ENCODE results near the gene RALGPS1.
"Not testable (repeated sequence)": the region's sequence is repeated elsewhere in the genome, so short reads cannot be mapped to it uniquely, and the experiment has no call there.

RALGPS1 gene

GRCh38 chr9:126991183-126991582 is 76.6 kb downstream of the RALGPS1 start:
- no peak for DNase-seq

GRCh38 chr9:126992427-126992826 is 77.8 kb downstream of the RALGPS1 start:
- DNase-seq = no peak

- no peak for DNase-seq
These were observed 84.9 kb downstream of the RALGPS1 start for GRCh38 chr9:126999315-127000068.

- peak; percentile 71 for DNase-seq
These were observed 90.6 kb downstream of the RALGPS1 start for GRCh38 chr9:127004946-127005769.

GRCh38 chr9:127005770-127006314 is 91.3 kb downstream of the RALGPS1 start:
- no peak for DNase-seq

- no peak for DNase-seq
These were observed 93.1 kb downstream of the RALGPS1 start for GRCh38 chr9:127007638-127008037.

- DNase-seq = no peak
These were observed 93.5 kb downstream of the RALGPS1 start for GRCh38 chr9:127008076-127008475.

GRCh38 chr9:127011772-127012171 is 97.2 kb downstream of the RALGPS1 start:
- DNase-seq = no peak

- no peak for DNase-seq
These were observed 97.7 kb downstream of the RALGPS1 start for GRCh38 chr9:127012250-127012649.

GRCh38 chr9:127013597-127013996 is 99.0 kb downstream of the RALGPS1 start:
- DNase-seq = no peak

GRCh38 chr9:127014216-127014909 is 99.8 kb downstream of the RALGPS1 start:
- no peak for DNase-seq

GRCh38 chr9:127014910-127015540 is 100.4 kb downstream of the RALGPS1 start:
- no peak for DNase-seq

- no peak for DNase-seq
These were observed 101.4 kb downstream of the RALGPS1 start for GRCh38 chr9:127015921-127016512.

GRCh38 chr9:127017979-127018378 is 103.4 kb downstream of the RALGPS1 start:
- DNase-seq = not testable (repeated sequence)

- no peak for DNase-seq
These were observed 104.4 kb downstream of the RALGPS1 start for GRCh38 chr9:127018935-127019334.

GRCh38 chr9:127020036-127020801 is 105.6 kb downstream of the RALGPS1 start:
- no peak for DNase-seq

GRCh38 chr9:127020802-127021078 is 106.2 kb downstream of the RALGPS1 start:
- no peak for DNase-seq

- no peak for DNase-seq
These were observed 107.2 kb downstream of the RALGPS1 start for GRCh38 chr9:127021664-127022363.

- no peak for DNase-seq
These were observed 108.5 kb downstream of the RALGPS1 start for GRCh38 chr9:127022913-127023660.

- no peak for DNase-seq
These were observed 110.5 kb downstream of the RALGPS1 start for GRCh38 chr9:127025042-127025441.
